Loucy (cell line): ENCODE results near the gene MAP1LC3A.

Experiments used
- EZH2phosphoT487 ChIP-seq: fragments of 200-600 bp; IDR thresholded peaks from 2 replicates; pipeline ENCODE4 v1.6.1; 2018; ENCODE audit warnings: antibody characterized with exemption, mild to moderate bottlenecking, moderate library complexity, borderline replicate concordance
- TF ChIP-seq, protein P1 (sequence below): fragments of 200-600 bp; sonication (generic); conservative IDR thresholded peaks from 2 replicates; pipeline ENCODE4 v1.5.1; 2014; ENCODE audit warnings: mild to moderate bottlenecking, antibody characterized with exemption, low read length

DNA sequence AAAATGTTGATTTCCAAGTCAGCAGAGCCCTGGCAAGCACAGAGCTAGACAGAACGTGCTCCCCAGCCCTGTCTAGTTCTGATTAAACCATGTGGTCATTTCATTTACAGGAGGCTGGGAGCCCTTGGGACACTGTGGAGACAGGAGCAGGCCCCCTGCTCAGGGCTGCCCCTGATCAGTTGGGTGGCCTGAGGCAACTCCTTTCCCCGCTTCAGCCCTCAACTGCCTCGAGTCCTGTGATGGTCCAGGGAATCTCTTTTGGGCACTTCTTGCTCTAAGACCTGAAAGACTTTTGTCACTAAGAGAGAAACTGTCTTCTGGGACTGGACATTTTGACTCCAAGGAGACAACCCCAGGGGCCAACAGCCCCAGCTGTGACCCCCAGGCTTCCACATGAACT, 28.8 kb upstream of the MAP1LC3A start:
- TF ChIP-seq, protein P1, sequence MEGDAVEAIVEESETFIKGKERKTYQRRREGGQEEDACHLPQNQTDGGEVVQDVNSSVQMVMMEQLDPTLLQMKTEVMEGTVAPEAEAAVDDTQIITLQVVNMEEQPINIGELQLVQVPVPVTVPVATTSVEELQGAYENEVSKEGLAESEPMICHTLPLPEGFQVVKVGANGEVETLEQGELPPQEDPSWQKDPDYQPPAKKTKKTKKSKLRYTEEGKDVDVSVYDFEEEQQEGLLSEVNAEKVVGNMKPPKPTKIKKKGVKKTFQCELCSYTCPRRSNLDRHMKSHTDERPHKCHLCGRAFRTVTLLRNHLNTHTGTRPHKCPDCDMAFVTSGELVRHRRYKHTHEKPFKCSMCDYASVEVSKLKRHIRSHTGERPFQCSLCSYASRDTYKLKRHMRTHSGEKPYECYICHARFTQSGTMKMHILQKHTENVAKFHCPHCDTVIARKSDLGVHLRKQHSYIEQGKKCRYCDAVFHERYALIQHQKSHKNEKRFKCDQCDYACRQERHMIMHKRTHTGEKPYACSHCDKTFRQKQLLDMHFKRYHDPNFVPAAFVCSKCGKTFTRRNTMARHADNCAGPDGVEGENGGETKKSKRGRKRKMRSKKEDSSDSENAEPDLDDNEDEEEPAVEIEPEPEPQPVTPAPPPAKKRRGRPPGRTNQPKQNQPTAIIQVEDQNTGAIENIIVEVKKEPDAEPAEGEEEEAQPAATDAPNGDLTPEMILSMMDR = no peak
- TF ChIP-seq EZH2phosphoT487 = no peak
